Left ventricle myocardium superior (tissue), 1 donor: ENCODE results near the gene SLC35A5. TPM values are rescaled to one million over a fixed set of nuclear protein-coding genes. Genes with fewer than 3 reads are reported as not detected.

Experiments
- ATAC-seq: fragments of 200-7000 bp; cut with Tn5 transposase; one replicate; pipeline ENCODE4 v1.9.1; 2020; ENCODE audit warnings: mild to moderate bottlenecking, moderate library complexity
- DNase-seq: peaks from one replicate; pipeline ENCODE4 v3.0.0-alpha.2; 2020
- intact Hi-C: fragments of 100-400 bp; cut with micrococcal nuclease; formaldehyde crosslinking; loops from one replicate; pipeline ENCODE4 v1.11.0; 2022
- total RNA-seq: library from RNA; stranded (reverse); fragmentation: NEBNext Ultra II Directional; extraction: Animal tissue kit (Norgen Biotek cat#: 25700); gene quantifications from one replicate; pipeline ENCODE4 v1.2.1, GENCODE V29; 2021
- donor health status: DM: no; HTN: yes; CAD: no; lungs with severe emphysema.

SLC35A5 gene
- total RNA-seq, 1 donor from 2014 or later: 14.7 TPM

- intact Hi-C loops: no loop called here
- DNase-seq (no peak), ATAC-seq (no peak)
Measured at GRCh38 chr3:112564940-112565305, 3.1 kb downstream of the SLC35A5 start.

DNA sequence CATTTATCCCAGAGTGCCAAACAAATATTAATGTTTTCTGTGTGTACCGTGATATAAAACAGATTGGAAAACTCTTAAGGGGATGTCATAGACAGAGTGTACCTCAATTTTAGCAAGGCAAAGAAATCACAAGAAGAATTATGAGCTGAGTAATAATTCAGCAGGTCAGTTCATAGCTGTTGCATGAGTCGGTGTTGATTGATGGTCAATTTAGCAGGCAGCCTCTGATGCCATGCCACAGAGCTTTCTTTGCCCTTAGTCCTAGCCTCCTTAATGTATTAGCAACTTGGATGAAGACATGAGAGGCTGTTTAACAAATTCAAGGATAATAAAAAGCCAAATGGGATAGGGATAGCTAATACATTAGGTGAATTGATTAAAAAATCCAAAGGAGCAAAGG, 6.8 kb downstream of the SLC35A5 start:
- intact Hi-C loops: no loop called here
- ATAC-seq (no peak), DNase-seq (no peak)

- ATAC-seq: no peak
Measured at GRCh38 chr3:112569265-112569664, 7.4 kb downstream of the SLC35A5 start.

DNA sequence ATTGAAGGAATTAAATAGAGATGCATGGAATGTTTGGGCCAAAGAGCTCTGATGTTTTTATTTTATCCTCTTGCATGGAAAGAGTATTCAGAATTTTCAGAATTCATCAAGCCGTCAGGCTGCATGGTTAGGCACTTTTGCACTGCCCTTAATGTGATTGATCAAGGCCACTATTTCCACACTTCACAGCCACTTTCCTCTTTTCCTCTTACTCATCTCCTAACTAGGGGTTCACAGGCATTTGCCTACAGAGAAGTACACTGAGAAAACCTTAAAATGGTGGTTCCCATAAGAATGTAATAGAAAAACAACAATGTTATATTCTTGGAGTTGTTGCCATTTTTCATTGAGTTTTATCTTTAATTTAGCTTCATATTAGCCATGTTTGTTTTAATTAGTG, 10.9 kb downstream of the SLC35A5 start:
- DNase-seq (no peak), ATAC-seq (no peak)
- intact Hi-C loops: no loop called here

More at GRCh38 chr3:112569265-112569664, 7.4 kb downstream of the SLC35A5 start:
- DNase-seq: no peak
- intact Hi-C loops: no loop called here

- no peak for DNase-seq
- intact Hi-C loops: no loop called here
- ATAC-seq: no peak
Measured at GRCh38 chr3:112579232-112579631, 17.4 kb downstream of the SLC35A5 start.

- intact Hi-C loops: loop anchor here (5.0 kb wide), 1 partner anchor 398 kb away; the partner anchor contains the start of gene CD200R1
- ATAC-seq (no peak), DNase-seq (no peak)
Measured at GRCh38 chr3:112579697-112580096, 17.9 kb downstream of the SLC35A5 start.

DNA sequence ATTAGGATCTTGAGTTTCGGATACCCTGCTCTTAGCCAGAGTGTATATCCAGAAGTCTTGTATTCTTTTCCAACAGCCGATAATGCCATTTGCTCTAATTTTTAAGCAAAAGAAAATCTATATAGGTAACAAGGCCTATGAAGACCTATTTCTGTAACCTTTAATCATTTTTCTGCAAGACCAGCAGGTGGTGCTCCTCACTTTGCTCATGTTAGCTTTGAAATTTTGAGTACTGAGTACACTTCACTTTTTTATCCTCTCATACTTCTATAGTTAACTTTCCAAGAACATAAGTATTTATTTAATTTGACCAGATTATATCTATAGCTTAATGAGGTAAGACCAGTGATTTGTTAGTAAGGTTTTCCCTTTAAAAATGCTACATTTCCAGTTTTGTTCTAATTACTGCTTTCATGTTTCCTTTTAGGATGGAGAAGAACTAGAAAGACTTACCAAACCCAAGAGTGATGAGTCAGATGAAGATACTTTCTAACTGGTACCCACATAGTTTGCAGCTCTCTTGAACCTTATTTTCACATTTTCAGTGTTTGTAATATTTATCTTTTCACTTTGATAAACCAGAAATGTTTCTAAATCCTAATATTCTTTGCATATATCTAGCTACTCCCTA, 20.5 kb downstream of the SLC35A5 start:
- ATAC-seq (no peak), DNase-seq (no peak)
- intact Hi-C loops: loop anchor here (5.0 kb wide), 1 partner anchor 395 kb away; the partner anchor contains the start of gene CD200R1

DNA sequence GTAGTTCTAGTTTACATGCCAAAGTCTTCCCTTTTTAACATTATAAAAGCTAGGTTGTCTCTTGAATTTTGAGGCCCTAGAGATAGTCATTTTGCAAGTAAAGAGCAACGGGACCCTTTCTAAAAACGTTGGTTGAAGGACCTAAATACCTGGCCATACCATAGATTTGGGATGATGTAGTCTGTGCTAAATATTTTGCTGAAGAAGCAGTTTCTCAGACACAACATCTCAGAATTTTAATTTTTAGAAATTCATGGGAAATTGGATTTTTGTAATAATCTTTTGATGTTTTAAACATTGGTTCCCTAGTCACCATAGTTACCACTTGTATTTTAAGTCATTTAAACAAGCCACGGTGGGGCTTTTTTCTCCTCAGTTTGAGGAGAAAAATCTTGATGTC, 21.3 kb downstream of the SLC35A5 start:
- DNase-seq: no peak
- intact Hi-C loops: loop anchor here (5.0 kb wide), 1 partner anchor 394 kb away; the partner anchor contains the start of gene CD200R1
- no peak for ATAC-seq

DNA sequence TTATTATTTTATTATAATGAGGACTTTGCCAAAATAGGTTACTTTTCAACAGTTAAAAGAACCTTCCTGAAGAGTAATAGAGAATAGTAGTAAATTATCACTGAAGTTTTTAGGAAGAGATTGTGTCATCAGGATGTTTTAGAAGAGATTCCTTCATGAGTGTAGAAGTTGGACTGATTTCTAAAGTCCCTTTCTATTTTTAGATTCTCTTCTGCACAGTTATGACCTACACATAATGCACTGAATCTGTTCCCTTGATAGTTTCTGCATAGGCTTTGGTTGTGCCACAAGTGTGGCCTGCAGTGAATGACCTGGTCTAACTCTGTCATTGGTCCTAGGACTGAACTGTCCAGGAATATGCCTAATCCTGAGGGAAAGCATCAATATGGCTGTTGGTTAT, 23.9 kb downstream of the SLC35A5 start:
- ATAC-seq: peak; percentile 53
- intact Hi-C loops: no loop called here

GRCh38 chr3:112587336-112587735, 25.5 kb downstream of the SLC35A5 start:
- intact Hi-C loops: no loop called here
- DNase-seq (no peak), ATAC-seq (no peak)

More for the DNA sequence above, 23.9 kb downstream of the SLC35A5 start:
- no peak for DNase-seq

DNA sequence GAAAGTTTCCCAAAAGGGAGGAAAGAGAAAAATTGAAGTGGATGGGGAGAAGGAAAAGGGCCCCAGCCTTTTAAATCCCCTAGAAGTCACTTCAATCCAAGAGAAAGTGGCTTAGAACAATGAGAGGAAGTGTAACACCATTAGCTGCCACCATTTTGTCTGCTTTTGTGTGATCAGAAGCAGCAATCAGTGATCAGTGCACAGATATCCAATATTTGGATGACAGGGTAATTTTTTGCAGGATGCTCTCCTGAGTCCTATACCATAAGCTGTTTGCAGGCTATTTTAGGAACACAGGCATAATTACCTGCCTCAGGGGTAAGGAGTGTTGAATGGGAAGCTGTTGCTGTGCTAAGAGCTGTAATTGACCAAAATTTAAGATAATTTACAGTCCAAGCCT, 31.4 kb downstream of the SLC35A5 start:
- DNase-seq (no peak), ATAC-seq (no peak)
- intact Hi-C loops: no loop called here

- intact Hi-C loops: no loop called here
- no peak for ATAC-seq
- DNase-seq: no peak
Measured at GRCh38 chr3:112594856-112595255, 33.0 kb downstream of the SLC35A5 start.

DNA sequence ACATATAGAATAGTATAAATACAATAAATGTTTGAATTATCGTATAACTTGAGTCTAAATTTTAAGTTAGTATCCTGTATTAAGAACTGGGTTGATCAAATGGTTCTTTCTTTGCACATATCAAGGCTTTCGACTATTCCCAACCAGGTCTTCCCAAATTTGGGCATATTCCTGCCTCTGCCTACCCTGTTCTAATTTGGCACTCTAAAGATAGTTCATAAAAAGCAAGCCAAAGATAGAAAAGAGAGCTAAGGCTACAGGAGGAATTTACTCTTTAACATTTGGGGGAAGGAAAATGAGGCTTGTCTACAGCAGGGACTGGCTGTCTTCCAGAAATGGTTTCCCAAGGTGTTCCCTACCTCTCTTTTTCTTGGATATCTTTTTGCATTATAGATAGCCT, 36.1 kb downstream of the SLC35A5 start:
- no peak for DNase-seq

GRCh38 chr3:112598731-112599130, 36.9 kb downstream of the SLC35A5 start:
- no peak for DNase-seq
- intact Hi-C loops: no loop called here
- ATAC-seq: no peak

More for the DNA sequence above, 36.1 kb downstream of the SLC35A5 start:
- no peak for ATAC-seq
- intact Hi-C loops: no loop called here

GRCh38 chr3:112602217-112602838, 40.5 kb downstream of the SLC35A5 start:
- intact Hi-C loops: no loop called here
- no peak for ATAC-seq

GRCh38 chr3:112604536-112604935, 42.7 kb downstream of the SLC35A5 start:
- ATAC-seq (no peak), DNase-seq (no peak)
- intact Hi-C loops: no loop called here

More at GRCh38 chr3:112602217-112602838, 40.5 kb downstream of the SLC35A5 start:
- no peak for DNase-seq

DNA sequence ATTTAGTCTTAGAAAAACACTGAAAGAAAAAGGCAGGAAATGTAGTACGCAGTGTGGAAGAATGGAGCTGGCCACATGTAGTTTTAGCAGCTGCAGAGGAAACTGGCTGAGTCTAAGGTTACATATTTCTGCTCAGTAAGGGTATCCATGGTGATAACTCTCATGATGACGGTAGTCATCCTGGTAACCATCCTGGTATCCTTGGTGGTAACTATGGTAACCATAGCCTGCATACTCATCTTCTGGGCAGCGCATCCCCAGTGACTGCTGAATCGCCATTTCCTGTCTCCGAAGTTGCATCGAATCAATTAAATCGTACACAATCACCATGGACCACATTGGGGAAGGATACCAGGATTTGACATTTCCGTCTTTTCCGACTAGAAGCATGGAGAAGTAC, 43.4 kb downstream of the SLC35A5 start:
- ATAC-seq: no peak
- intact Hi-C loops: no loop called here
- DNase-seq: no peak

GRCh38 chr3:112606098-112606497, 44.3 kb downstream of the SLC35A5 start:
- DNase-seq: no peak
- ATAC-seq: no peak
- intact Hi-C loops: no loop called here

DNA sequence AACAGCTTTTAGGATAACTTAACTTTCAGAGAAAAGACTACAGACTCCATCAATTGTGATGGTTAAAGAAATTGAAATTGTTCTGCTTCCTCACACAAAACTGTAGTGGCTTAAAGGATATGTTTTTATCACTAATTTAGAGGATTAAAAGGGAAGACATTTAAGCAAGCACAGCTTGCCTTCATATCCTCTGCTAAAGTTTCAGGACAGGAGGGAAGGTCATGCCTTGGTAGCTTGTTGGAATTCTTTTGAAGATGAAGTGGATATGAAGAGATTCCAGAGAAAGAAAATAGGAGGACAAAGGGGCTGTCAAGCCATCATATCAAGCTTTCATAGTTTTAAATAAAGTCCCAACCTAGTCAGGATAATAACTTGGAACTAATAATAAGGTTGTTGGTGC, 46.0 kb downstream of the SLC35A5 start:
- intact Hi-C loops: no loop called here

GRCh38 chr3:112610121-112610520, 48.3 kb downstream of the SLC35A5 start:
- ATAC-seq (no peak), DNase-seq (no peak)
- intact Hi-C loops: no loop called here

More for the DNA sequence above, 46.0 kb downstream of the SLC35A5 start:
- DNase-seq (no peak), ATAC-seq (no peak)
